Measurements from ENCODE around the gene DAB1.

DAB1 gene

GRCh38 chr1:57410508-57410907 lies 13.4 kb downstream of the DAB1 start:
- DNase-seq: no peak

GRCh38 chr1:57407928-57408327 lies 15.9 kb downstream of the DAB1 start:
- no peak for DNase-seq

- no peak for DNase-seq
Measured at GRCh38 chr1:57406428-57406970, 17.4 kb downstream of the DAB1 start.

- DNase-seq: no peak
Measured at GRCh38 chr1:57404884-57405283, 19.0 kb downstream of the DAB1 start.

- DNase-seq: no peak
Measured at GRCh38 chr1:57403201-57403600, 20.7 kb downstream of the DAB1 start.

- DNase-seq: no peak
Measured at GRCh38 chr1:57401671-57402070, 22.2 kb downstream of the DAB1 start.

GRCh38 chr1:57400048-57400447 lies 23.8 kb downstream of the DAB1 start:
- no peak for DNase-seq

- no peak for DNase-seq
Measured at GRCh38 chr1:57393058-57393584, 30.7 kb downstream of the DAB1 start.

- no peak for DNase-seq
Measured at GRCh38 chr1:57385336-57385735, 38.5 kb downstream of the DAB1 start.

GRCh38 chr1:57384901-57385300 lies 39.0 kb downstream of the DAB1 start:
- no peak for DNase-seq

GRCh38 chr1:57384284-57384683 lies 39.6 kb downstream of the DAB1 start:
- no peak for DNase-seq

- DNase-seq: no peak
Measured at GRCh38 chr1:57381871-57382270, 42.0 kb downstream of the DAB1 start.

- no peak for DNase-seq
Measured at GRCh38 chr1:57381426-57381825, 42.4 kb downstream of the DAB1 start.

GRCh38 chr1:57380923-57381322 lies 42.9 kb downstream of the DAB1 start:
- DNase-seq: no peak

GRCh38 chr1:57378534-57378933 lies 45.3 kb downstream of the DAB1 start:
- no peak for DNase-seq

- no peak for DNase-seq
Measured at GRCh38 chr1:57377339-57378139, 46.3 kb downstream of the DAB1 start.

- DNase-seq: no peak
Measured at GRCh38 chr1:57376041-57376440, 47.8 kb downstream of the DAB1 start.

- DNase-seq: no peak
Measured at GRCh38 chr1:57369889-57370288, 54.0 kb downstream of the DAB1 start.

GRCh38 chr1:57367945-57368344 lies 55.9 kb downstream of the DAB1 start:
- DNase-seq: no peak

- DNase-seq: no peak
Measured at GRCh38 chr1:57363643-57364042, 60.2 kb downstream of the DAB1 start.

- DNase-seq: no peak
Measured at GRCh38 chr1:57363165-57363564, 60.7 kb downstream of the DAB1 start.

GRCh38 chr1:57362480-57362879 lies 61.4 kb downstream of the DAB1 start:
- no peak for DNase-seq

GRCh38 chr1:57361516-57361915 lies 62.3 kb downstream of the DAB1 start:
- no peak for DNase-seq

- no peak for DNase-seq
Measured at GRCh38 chr1:57360846-57361407, 62.9 kb downstream of the DAB1 start.

All from GF-D8 (cell line).